ENCODE results near the gene TMEM131.

The TMEM131 gene

GRCh38 chr2:97724946-97725688, 270.6 kb downstream of the TMEM131 start:
- no peak for TF ChIP-seq ZNF274 (IDR thresholded peaks at IDR 0.05; ENCODE audit: low read depth, low read length)
- no peak overlapping the region for H3K4me3 ChIP-seq (ENCODE audit: low read length)

DNA sequence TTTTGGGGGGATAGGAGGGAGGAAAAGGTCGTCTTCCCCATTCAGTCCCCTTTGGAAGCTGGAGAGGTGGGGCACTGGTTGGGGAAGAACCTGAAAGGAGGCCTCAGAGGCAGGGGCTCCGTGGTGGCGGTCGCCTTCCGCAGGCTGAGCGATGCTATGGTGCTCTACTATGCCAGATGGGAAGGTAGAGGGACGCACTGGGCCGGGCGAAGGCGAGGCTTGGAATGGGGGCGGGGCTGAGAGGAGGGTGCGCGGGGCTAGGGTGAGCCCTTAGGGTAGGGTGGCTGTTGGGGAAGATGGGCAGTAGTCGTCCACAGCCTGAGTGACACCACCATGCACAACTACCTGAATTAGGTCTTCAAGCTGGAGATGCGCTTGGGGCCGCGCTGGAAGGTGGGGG, 271.2 kb downstream of the TMEM131 start:
- no peak overlapping the region for H3K4me3 ChIP-seq (ENCODE audit: low read length)
- no peak for TF ChIP-seq ZNF274 (IDR thresholded peaks at IDR 0.05; ENCODE audit: low read depth, low read length)

GRCh38 chr2:97724073-97724410, 271.7 kb downstream of the TMEM131 start:
- no peak overlapping the region for H3K4me3 ChIP-seq (ENCODE audit: low read length)
- TF ChIP-seq ZNF274 (IDR thresholded peaks at IDR 0.05; ENCODE audit: low read depth, low read length): no peak

- no peak for TF ChIP-seq ZNF274 (IDR thresholded peaks at IDR 0.05; ENCODE audit: low read depth, low read length)
- no peak overlapping the region for H3K4me3 ChIP-seq (ENCODE audit: low read length)
Observed at GRCh38 chr2:97723156-97724072, 272.3 kb downstream of the TMEM131 start.

DNA sequence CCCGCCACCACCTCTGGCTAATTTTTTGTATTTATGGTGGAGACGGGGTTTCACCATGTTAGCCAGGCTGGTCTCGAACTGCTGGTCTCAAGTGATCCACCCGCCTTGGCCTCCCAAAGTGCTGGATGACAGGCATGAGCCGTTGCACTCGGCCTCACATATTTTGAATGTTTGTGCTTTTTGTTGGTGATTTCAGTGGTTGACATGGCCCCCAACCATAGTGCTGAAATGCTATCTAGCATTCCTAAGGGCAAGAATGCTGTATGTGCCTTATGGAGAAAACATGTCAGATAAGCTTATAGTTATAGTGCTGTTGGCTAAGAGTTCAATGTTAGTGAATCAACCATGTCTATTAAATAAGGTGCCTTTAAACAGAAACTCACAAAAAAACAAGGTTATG, 273.5 kb downstream of the TMEM131 start:
- no peak overlapping the region for H3K4me3 ChIP-seq (ENCODE audit: low read length)
- TF ChIP-seq ZNF274 (IDR thresholded peaks at IDR 0.05; ENCODE audit: low read depth, low read length): no peak

- no peak overlapping the region for H3K4me3 ChIP-seq (ENCODE audit: low read length)
- no peak for TF ChIP-seq ZNF274 (IDR thresholded peaks at IDR 0.05; ENCODE audit: low read depth, low read length)
Observed at GRCh38 chr2:97720746-97721145, 275.0 kb downstream of the TMEM131 start.

- no peak overlapping the region for H3K4me3 ChIP-seq (ENCODE audit: low read length)
- TF ChIP-seq ZNF274 (IDR thresholded peaks at IDR 0.05; ENCODE audit: low read depth, low read length): no peak
Observed at GRCh38 chr2:97719362-97720155, 276.2 kb downstream of the TMEM131 start.

GRCh38 chr2:97718942-97719341, 276.8 kb downstream of the TMEM131 start:
- no peak for TF ChIP-seq ZNF274 (IDR thresholded peaks at IDR 0.05; ENCODE audit: low read depth, low read length)
- H3K4me3 ChIP-seq (ENCODE audit: low read length): no peak overlapping the region; the same call in 1 of the 2 replicates

- TF ChIP-seq ZNF274 (IDR thresholded peaks at IDR 0.05; ENCODE audit: low read depth, low read length): no peak
- H3K4me3 ChIP-seq (ENCODE audit: low read length): no peak overlapping the region; the same call in 1 of the 2 replicates
Observed at GRCh38 chr2:97718051-97718882, 277.5 kb downstream of the TMEM131 start.

DNA sequence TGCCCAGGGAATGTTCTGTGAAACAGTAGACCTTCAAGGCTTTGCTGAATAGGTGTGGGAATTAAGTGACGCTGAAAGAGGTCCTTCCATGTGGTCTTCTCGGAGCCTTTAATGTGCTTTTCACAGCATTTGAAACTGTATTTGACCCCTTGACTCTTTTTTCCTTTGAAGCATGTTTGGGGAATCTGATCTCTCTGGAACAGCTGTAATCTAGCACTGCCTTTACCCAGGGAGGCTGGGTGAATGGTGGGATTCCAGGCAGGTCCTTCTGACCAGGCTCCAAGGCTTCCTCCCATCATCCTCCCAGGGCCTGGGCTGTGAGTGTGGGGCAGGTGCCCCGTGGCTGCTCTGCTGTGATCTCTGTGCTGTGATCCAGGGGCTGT, 278.1 kb downstream of the TMEM131 start:
- TF ChIP-seq ZNF274 (IDR thresholded peaks at IDR 0.05; ENCODE audit: low read depth, low read length): no peak
- no peak overlapping the region for H3K4me3 ChIP-seq (ENCODE audit: low read length)

GRCh38 chr2:97716695-97717612, 278.8 kb downstream of the TMEM131 start:
- TF ChIP-seq ZNF274 (IDR thresholded peaks at IDR 0.05; ENCODE audit: low read depth, low read length): no peak
- no peak overlapping the region for H3K4me3 ChIP-seq (ENCODE audit: low read length)

DNA sequence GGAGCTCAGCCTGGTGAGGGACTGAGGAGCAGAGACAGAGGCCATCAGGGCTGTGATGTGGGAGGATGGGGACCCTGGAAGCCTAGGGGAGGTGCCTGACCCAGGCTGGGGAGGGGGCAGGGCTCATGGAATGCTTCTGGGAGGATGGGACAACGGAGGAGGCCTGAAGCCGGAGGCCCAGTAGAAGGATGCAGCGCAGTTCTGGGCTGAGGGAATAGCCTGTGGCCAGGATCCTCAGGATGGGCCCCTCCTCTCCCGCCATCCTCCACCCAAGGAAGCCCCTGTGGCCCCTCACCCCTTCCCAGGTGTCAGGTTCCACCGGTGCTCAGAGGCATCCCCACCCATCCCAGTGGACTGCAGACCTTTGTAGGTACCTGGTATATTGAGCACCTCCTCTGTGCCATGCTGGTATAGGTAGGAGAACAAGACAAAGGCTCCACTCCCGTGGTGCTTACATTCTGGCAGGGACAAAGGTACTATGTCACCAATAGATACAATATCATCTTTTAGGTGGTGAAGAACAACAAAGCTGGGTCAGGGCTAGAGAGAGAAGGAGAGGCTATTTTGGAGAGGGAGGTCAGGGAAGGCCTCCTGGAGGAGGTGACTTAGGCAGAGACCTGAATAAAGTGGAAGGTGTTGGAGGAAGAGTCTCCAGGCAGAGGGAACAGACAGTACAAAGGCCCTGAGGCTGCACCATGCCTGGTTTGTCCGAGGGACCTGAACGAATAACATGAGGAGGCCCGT, 279.6 kb downstream of the TMEM131 start:
- no peak overlapping the region for H3K4me3 ChIP-seq (ENCODE audit: low read length)
- no peak for TF ChIP-seq ZNF274 (IDR thresholded peaks at IDR 0.05; ENCODE audit: low read depth, low read length)

Data from GM08714 (cell line).